NCI-H146 treated with DMSO at 0.1 percent for 48 hours (cell line): Measurements from ENCODE around the gene GTF2F1.
"Not testable (repeated sequence)": the region's sequence is repeated elsewhere in the genome, so short reads cannot be mapped to it uniquely, and the experiment has no call there.

Experiments
- DNase-seq: peaks from one replicate; lab custom pipeline; 2025; ENCODE audit not compliant: unreplicated experiment; lab: John Stamatoyannopoulos, UW

GTF2F1 gene

GRCh38 chr19:6393074-6393982, at the start of gene GTF2F1:
TSS of gene GTF2F1 (minus strand) at chr19:6393164. CDS start at chr19:6392995, 169 bp downstream.
- DNase-seq, result peak; percentile 78

- DNase-seq, result no peak
These were observed 49.2 kb upstream of the GTF2F1 start for GRCh38 chr19:6442087-6442688.

- no peak for DNase-seq
These were observed 47.9 kb upstream of the GTF2F1 start for GRCh38 chr19:6440905-6441304.

DNA sequence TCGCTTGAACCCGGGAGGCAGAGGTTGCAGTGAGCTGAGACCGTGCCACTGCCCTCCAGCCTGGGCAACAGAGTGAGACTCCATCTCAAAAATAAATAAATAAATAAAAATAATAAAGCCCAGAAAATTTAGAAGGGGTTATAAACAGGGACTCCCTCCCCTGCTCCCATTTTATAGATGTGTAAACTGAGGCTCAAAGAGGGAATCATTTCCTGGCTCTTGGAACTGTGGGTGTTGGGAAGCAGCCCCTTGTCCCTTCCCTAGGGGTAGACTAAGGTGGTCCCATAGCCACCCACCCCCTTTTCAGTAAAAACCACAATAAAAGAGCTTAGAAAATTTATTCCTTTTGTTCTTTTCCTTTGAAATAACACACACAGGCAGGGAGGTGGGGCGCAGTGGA, 46.8 kb upstream of the GTF2F1 start:
- DNase-seq, result no peak

DNA sequence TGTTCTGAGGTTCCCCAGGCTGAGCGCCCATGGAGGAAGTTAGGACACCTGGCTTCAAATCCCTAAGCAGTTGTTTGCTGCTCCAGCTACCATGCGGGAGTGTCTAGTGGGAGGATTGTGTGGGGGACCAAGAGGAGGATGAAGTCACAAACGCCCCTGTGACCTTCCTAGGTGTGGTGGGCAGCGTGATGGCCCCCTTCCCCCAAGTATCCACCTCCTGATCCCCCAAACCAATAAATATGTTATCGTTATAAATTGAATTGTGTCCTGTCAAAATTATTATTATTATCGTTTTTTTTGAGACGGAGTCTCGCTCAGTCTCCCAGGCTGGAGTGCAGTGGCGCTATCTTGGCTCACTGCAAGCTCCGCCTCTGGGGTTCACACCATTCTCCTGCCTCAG, 40.7 kb upstream of the GTF2F1 start, which contains the start of gene SLC25A41:
SLC25A41 (minus strand) TSS at position 101 of the 400 bp plus-strand sequence; CDS start at position 31, 70 bp downstream.
- no peak for DNase-seq

DNA sequence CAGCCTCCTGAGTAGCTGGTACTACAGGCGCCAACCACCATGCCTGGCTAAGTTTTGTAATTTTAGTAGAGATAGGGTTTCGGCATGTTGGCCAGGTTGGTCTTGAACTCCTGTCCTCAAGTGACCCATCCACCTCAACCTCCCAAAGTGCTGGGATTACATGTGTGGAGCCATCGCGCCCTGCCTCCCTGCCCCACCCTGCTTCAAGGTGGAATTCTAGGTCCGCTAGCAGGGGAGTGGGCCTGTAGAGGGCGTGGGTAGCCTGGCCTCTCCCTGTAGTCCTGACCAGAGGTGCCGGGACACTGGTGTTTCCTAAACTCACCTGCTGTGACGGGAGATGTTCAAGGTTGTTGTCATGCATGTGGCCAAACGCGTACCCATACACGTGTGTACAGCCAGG, 40.2 kb upstream of the GTF2F1 start:
- no peak for DNase-seq

GRCh38 chr19:6431891-6432290, 38.9 kb upstream of the GTF2F1 start:
- no peak for DNase-seq

GRCh38 chr19:6429419-6430221, 36.7 kb upstream of the GTF2F1 start:
- DNase-seq, result no peak

GRCh38 chr19:6428692-6429418, 35.9 kb upstream of the GTF2F1 start:
- DNase-seq, result not testable (repeated sequence)

GRCh38 chr19:6427131-6427530, 34.2 kb upstream of the GTF2F1 start:
- DNase-seq, result no peak

DNA sequence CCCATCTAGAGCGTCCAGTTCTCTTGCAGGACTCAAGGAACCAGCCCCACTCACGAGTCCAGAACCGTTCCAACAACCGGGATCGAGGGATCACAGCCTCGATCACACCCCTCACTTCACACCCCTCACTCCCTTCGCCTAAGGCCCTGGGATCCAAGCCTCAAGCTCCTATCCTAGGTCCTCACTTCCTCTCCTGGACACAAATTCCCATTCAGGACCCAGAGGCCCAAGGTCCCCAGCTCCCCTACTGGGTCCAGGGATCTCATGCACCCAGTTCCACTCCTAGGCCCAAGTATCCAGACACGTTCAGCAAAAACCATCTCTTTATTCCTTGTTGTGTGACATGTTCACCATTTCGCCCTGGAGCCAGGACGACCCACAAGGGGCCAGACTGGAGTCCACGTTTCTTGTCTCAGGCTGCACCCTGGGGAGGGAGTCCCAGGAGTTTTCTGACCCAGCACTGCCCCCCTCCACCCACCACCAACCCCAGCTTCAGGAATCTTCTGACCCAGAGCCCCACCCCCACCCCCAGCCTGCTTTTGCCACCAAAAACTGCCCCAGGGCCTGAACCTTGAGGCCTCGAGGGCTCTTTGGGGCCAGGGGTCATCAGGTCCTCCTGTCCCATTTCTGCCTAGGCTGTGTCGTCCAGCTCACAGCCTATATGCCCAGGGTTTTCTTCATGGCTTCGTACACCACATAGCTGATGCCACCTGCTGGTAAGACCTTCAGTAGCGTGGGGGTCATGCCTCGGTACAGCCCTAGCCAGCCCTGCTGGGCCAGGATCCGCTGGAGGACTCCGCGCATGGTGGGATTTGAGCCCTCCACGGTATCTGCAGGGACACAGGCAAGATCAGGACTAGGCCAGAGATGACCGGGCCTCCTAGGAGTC, 33.0 kb upstream of the GTF2F1 start:
- DNase-seq, result no peak

DNA sequence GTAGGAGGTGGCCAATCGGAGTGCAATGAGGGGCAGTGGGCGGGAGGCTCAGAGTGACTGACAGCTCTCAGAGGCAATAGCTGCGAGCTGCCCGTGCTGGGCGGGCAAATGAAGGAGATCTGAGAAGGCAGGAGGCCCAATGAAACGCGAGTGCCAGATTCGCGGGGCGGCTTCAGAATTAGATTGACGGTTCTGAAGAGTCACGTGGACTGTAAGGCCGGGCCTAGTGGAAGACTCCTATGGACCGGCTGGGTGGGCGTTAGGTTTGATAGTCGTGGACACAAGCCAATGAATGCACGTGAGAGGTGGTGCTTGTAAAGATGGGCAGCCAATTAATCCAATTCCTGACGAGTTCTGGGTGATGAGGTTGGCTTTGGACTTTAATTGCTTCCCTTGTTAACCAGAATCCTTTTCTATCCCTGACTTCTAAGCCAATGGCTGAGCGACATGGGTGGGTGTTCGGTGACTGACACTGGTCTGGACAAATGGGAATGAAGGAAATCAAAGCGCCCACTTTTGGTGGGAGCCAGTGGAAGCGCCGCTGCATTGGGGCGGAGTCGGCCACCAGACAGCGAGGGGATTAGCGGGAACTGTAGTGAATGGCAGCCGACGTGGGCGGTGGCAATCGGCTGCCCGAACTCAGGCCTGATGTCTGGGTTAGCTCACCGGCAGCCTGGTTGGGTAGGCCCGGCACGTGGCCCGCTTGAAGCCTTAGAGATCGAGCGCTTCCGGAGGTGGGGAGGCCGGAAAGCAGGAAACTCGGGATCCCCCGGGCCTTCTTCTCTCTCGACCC, 32.2 kb upstream of the GTF2F1 start:
- peak; percentile 100 for DNase-seq

- no peak for DNase-seq
These were observed 31.4 kb upstream of the GTF2F1 start, which contains the start of gene KHSRP for GRCh38 chr19:6424195-6424938. TSS of gene KHSRP (minus strand) at chr19:6424811. CDS start at chr19:6424701, 110 bp downstream.

DNA sequence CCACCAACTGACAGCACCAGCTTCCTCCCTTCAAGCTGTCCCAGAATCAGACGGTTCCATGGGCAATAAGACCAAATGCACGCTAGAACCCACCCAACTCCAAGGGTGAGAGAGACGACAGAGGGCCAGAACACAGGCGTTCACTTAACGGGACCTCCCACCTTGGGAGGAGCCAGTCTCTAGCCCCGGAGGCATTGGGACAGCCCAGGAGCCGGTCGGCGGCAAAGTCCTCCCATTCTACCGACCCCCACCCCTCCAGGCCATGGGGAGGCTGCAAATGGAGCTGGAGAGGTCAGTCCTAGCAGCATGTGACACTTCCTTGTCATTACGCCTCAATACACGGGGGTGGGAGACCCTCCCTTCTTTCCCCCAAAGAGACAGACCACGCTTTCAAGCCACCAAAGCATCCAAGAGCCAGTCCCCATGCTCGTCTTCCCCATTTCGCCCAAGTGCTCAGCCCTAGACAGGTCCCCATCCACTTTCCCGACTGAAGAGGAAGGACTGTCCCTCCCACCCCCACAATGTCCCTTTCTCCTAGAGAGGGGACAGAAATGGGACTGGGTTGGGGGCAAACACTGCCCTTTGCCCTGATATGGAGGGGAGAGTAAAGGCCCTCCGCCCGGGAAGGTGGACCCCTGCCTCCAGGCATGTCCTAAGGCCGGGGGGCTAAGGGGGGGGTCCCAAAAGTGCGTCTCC, 30.7 kb upstream of the GTF2F1 start:
- DNase-seq, result no peak

DNA sequence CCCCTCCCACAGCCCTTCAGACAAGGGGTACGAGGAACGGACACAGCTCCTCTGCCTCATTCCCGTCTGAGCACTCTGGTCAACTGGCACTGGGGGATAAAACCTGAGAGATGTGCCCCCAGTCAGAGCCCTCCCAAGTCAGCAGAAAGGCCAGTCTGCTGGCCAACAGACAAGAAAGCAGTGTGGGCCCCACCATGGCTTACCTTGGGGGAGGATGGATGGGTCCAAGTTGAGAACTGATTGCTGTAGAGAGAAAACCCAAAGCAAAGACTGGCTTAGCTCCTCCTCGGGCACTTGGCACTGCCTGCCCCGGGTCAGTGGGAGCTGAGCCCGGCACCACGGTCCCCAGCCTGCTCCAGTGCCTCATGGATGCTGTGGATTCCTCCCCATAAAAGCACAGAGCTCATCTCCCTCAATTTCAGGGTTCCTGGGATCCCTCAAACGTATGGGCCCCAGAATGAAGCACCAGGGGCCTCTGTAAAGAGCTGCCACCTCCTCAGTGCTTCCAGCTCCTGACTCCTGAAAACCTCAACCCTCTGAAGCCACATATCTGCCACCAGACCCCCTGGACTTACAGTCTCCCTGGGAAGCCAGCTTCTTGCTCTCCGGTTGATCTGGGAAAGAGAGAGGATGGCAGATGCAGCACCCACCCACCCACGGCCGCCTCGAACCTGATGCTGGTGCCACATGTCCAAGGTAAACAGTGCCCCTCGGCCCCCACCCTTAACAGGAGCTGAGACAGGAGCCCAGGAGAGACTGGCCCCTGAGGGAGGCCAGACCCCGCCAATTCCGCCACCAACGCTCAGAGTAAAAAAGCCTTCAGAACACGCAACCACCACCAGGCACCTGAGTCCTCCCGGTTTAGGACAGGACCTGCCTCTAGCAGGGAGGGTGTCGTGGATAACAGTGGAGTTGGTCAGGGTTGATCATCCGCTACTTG, 28.4 kb upstream of the GTF2F1 start:
- no peak for DNase-seq

GRCh38 chr19:6418562-6418932, 25.6 kb upstream of the GTF2F1 start:
- no peak for DNase-seq
